Tibial nerve (tissue), 3 donors: ENCODE data around the gene TMEM218.

Experiments
- POLR2A ChIP-seq, 2 donors: fragments of 450-650 bp; IDR thresholded peaks; one replicate each; pipeline ENCODE4 v1.6.1; 2017; ENCODE audit warnings: antibody characterized with exemption in 2 of 2, mild to moderate bottlenecking in 2 of 2, moderate library complexity in 2 of 2
- TF ChIP-seq, protein P1 (sequence below), 5 experiments: fragments of 200-600 bp in 3 of 5; fragments of 450-650 bp in 2 of 5; sonication (generic) in 3 of 5; IDR thresholded peaks; one replicate each; pipeline ENCODE4 v1.5.1; 2016 to 2019; ENCODE audit warnings: antibody characterized with exemption in 5 of 5, mild to moderate bottlenecking in 3 of 5, moderate library complexity in 2 of 5

DNA sequence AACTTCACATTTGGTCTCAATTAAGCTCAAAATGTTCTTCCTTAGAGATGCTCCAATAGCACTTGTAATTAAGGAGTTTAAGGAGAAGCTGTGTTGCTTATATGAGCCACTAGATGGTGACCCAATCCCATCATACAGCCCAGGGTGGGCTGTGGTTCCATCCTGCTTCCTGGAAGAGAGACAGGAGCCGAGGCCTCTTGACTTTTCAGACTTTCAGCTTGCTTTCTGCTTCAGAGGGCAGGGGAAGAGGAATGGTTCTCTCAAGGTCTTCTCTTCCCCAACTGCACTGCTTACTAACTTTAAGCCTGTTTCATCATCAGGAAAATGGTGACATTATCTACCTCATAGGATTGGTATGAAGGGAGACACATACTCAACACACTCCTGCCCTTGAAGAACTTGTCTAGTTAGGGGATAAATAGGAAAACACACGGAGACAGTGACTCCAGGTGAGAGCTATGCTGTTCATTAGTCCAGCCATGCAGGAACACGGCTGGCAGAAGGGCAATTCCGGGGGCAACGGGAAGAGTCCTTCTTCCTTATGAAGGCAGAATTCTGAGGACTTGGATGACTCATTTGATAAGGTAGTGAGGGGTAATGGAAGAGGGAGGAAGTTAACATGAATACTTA lies 20.1 kb downstream of the TMEM218 start:
- TF ChIP-seq, protein P1, sequence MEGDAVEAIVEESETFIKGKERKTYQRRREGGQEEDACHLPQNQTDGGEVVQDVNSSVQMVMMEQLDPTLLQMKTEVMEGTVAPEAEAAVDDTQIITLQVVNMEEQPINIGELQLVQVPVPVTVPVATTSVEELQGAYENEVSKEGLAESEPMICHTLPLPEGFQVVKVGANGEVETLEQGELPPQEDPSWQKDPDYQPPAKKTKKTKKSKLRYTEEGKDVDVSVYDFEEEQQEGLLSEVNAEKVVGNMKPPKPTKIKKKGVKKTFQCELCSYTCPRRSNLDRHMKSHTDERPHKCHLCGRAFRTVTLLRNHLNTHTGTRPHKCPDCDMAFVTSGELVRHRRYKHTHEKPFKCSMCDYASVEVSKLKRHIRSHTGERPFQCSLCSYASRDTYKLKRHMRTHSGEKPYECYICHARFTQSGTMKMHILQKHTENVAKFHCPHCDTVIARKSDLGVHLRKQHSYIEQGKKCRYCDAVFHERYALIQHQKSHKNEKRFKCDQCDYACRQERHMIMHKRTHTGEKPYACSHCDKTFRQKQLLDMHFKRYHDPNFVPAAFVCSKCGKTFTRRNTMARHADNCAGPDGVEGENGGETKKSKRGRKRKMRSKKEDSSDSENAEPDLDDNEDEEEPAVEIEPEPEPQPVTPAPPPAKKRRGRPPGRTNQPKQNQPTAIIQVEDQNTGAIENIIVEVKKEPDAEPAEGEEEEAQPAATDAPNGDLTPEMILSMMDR (IDR thresholded peaks at IDR 0.05), result peak; percentile 43 to 81 (median 54)
- no peak for TF ChIP-seq POLR2A (IDR thresholded peaks at IDR 0.05)
